Cardiac septum (tissue), 1 donor: ENCODE results near the gene SDC3. TPM values are rescaled to one million over a fixed set of nuclear protein-coding genes. Genes with fewer than 3 reads are reported as not detected.

Source experiments
- DNase-seq: peaks from one replicate; pipeline ENCODE4 v3.0.0-alpha.2; 2020; ENCODE audit warnings: low spot score
- intact Hi-C: fragments of 100-400 bp; cut with DNase I; formaldehyde crosslinking; loops from one replicate; pipeline ENCODE4 v1.14.0; 2022
- total RNA-seq: library from RNA; stranded (reverse); fragmentation: NEBNext Ultra II Directional; extraction: Animal tissue kit (Norgen Biotek cat#: 25700); gene quantifications from one replicate; pipeline ENCODE4 v1.2.1, GENCODE V29; 2021
- donor health status: DM: no; HTN: no; CAD: no.

The SDC3 gene
- total RNA-seq, 1 donor from 2014 or later, result 29.7 TPM

- no peak for DNase-seq
- intact Hi-C loops, result no loop called here
Measured at GRCh38 chr1:30894508-30894973, 14.0 kb downstream of the SDC3 start.

GRCh38 chr1:30893776-30894507, 14.6 kb downstream of the SDC3 start:
- no peak for DNase-seq
- intact Hi-C loops, result no loop called here

- intact Hi-C loops, result no loop called here
- DNase-seq, result no peak
Measured at GRCh38 chr1:30892671-30893073, 15.9 kb downstream of the SDC3 start.

GRCh38 chr1:30891227-30891552, 17.4 kb downstream of the SDC3 start:
- intact Hi-C loops, result no loop called here
- DNase-seq, result no peak

- intact Hi-C loops, result no loop called here
- no peak for DNase-seq
Measured at GRCh38 chr1:30890502-30891226, 17.9 kb downstream of the SDC3 start.

- DNase-seq, result no peak
- intact Hi-C loops, result loop anchor here (5.0 kb wide), 1 partner anchor 67 kb away; no protein-coding TSS in a partner anchor
Measured at GRCh38 chr1:30889511-30889910, 19.0 kb downstream of the SDC3 start.

GRCh38 chr1:30888975-30889374, 19.6 kb downstream of the SDC3 start:
- DNase-seq, result no peak
- intact Hi-C loops, result loop anchor here (5.0 kb wide), 1 partner anchor 67 kb away; no protein-coding TSS in a partner anchor

- intact Hi-C loops, result loop anchor here (5.0 kb wide), 1 partner anchor 66 kb away; no protein-coding TSS in a partner anchor
- peak; percentile 86 for DNase-seq
Measured at GRCh38 chr1:30888391-30888790, 20.2 kb downstream of the SDC3 start.

GRCh38 chr1:30887485-30888315, 20.9 kb downstream of the SDC3 start:
- no peak for DNase-seq
- intact Hi-C loops, result loop anchor here (5.0 kb wide), 1 partner anchor 65 kb away; no protein-coding TSS in a partner anchor

- intact Hi-C loops, result loop anchor here (5.0 kb wide), 1 partner anchor 65 kb away; no protein-coding TSS in a partner anchor
- no peak for DNase-seq
Measured at GRCh38 chr1:30886710-30887428, 21.7 kb downstream of the SDC3 start.

- no peak for DNase-seq
- intact Hi-C loops, result loop anchor here (5.0 kb wide), 1 partner anchor 64 kb away; no protein-coding TSS in a partner anchor
Measured at GRCh38 chr1:30885570-30886522, 22.7 kb downstream of the SDC3 start.

GRCh38 chr1:30884723-30885122, 23.8 kb downstream of the SDC3 start:
- intact Hi-C loops, result loop anchor here (5.0 kb wide), 1 partner anchor 62 kb away; no protein-coding TSS in a partner anchor
- no peak for DNase-seq

- no peak for DNase-seq
Measured at GRCh38 chr1:30883389-30884172, 25.0 kb downstream of the SDC3 start.

GRCh38 chr1:30882678-30883388, 25.7 kb downstream of the SDC3 start:
- intact Hi-C loops, result no loop called here
- DNase-seq, result no peak

More at GRCh38 chr1:30883389-30884172, 25.0 kb downstream of the SDC3 start:
- intact Hi-C loops, result no loop called here

- intact Hi-C loops, result no loop called here
- DNase-seq, result no peak
Measured at GRCh38 chr1:30881319-30882181, 27.0 kb downstream of the SDC3 start.
